ENCODE measurements around the gene ZNF587. TPM values are rescaled to one million over a fixed set of nuclear protein-coding genes. Genes with fewer than 3 reads are reported as not detected.

ZNF587 gene
- total and polyA plus RNA-seq, 7 donors, result 2.5 to 15.3 (median 14.0) TPM

- DNase-seq (peak; percentile 80 to 90), ATAC-seq (peak; percentile 88 to 91 (median 89))
- Histone ChIP-seq H3K4me3 (peak within 1 kb of the TSS; percentile 92), H3K4me1 (peaks cover 19% of the 10 kb centered on the region), H3K36me3 (ENCODE audit: insufficient read depth in 1 of 2, low read depth in 1 of 2) (peaks cover 0 to 27% of the 10 kb centered on the region in 2 donors), H3K9me3 (no peaks in the 10 kb centered on the region), H3K27ac (peak within 1 kb of the TSS; percentile 82), H3K27me3 (ENCODE audit: insufficient read depth in 3 of 3, low read length in 2 of 3) (no peaks in the 10 kb centered on the region)
- WGBS, 3 donors, result 0% methylated on average over 50 of the region's 50 CpGs
- TF ChIP-seq CTCF (IDR thresholded peaks at IDR 0.05), result no peak
- intact Hi-C loops (cut with DNase I), result no loop called here
Measured at GRCh38 chr19:57814505-57815246, 35.0 kb upstream of the ZNF587 start, which contains the start of gene ZNF552. TSS of gene ZNF552 (minus strand) at chr19:57814913. CDS start at chr19:57814743, 170 bp downstream.

GRCh38 chr19:57815247-57816075, 34.2 kb upstream of the ZNF587 start:
- no peak for ATAC-seq
- DNase-seq, result no peak
- peak overlapping the region; percentile 82 for H3K27ac ChIP-seq
- no peaks in the 10 kb centered on the region for H3K27me3 ChIP-seq (ENCODE audit: insufficient read depth in 3 of 3, low read length in 2 of 3)
- 89 to 91% (median 90%) methylated on average over 17 of the region's 17 CpGs for WGBS, 3 donors
- intact Hi-C loops (cut with DNase I), result no loop called here
- H3K4me1 ChIP-seq, result peaks cover 21% of the 10 kb centered on the region
- H3K9me3 ChIP-seq, result no peaks in the 10 kb centered on the region
- H3K36me3 ChIP-seq (ENCODE audit: insufficient read depth in 1 of 2, low read depth in 1 of 2), result peaks cover 0 to 19% of the 10 kb centered on the region in 2 donors
- TF ChIP-seq CTCF (IDR thresholded peaks at IDR 0.05), result no peak
- peak overlapping the region; percentile 92 for H3K4me3 ChIP-seq

- Histone ChIP-seq H3K27ac (no peak overlapping the region), H3K9me3 (no peaks in the 10 kb centered on the region), H3K27me3 (ENCODE audit: insufficient read depth in 3 of 3, low read length in 2 of 3) (no peaks in the 10 kb centered on the region), H3K36me3 (ENCODE audit: insufficient read depth in 1 of 2, low read depth in 1 of 2) (peaks cover 0 to 10% of the 10 kb centered on the region in 2 donors), H3K4me3 (no peak overlapping the region), H3K4me1 (peaks cover 26% of the 10 kb centered on the region)
- intact Hi-C loops (cut with DNase I), result no loop called here
- WGBS, 3 donors, result 76 to 80% (median 78%) methylated on average over 7 of the region's 7 CpGs
- ATAC-seq (no peak), DNase-seq (no peak)
- no peak for TF ChIP-seq CTCF (IDR thresholded peaks at IDR 0.05)
Measured at GRCh38 chr19:57816652-57817051, 33.0 kb upstream of the ZNF587 start.

- Histone ChIP-seq H3K27me3 (ENCODE audit: insufficient read depth in 3 of 3, low read length in 2 of 3) (no peaks in the 10 kb centered on the region), H3K4me1 (peaks cover 20% of the 10 kb centered on the region), H3K27ac (no peak overlapping the region), H3K36me3 (ENCODE audit: insufficient read depth in 1 of 2, low read depth in 1 of 2) (peaks cover 0 to 5% of the 10 kb centered on the region in 2 donors), H3K9me3 (no peaks in the 10 kb centered on the region), H3K4me3 (no peak overlapping the region)
- 94 to 96% (median 96%) methylated on average over 14 of the region's 14 CpGs for WGBS, 3 donors
- intact Hi-C loops (cut with DNase I), result no loop called here
- DNase-seq (no peak), ATAC-seq (no peak)
- TF ChIP-seq CTCF (IDR thresholded peaks at IDR 0.05), result no peak
Measured at GRCh38 chr19:57817976-57818375, 31.7 kb upstream of the ZNF587 start.
